ENCODE measurements around the gene RIBC2. TPM values are rescaled to one million over a fixed set of nuclear protein-coding genes. Genes with fewer than 3 reads are reported as not detected.

RIBC2 gene
- total and polyA plus RNA-seq, 10 of the 15 experiments (the other 5 are each of a cell fraction or from before 2014, with no cell fraction given) = 0.10 TPM; not detected in 9

- TF ChIP-seq ZNF592 (IDR thresholded peaks at IDR 0.05) (no peak), NFXL1 (IDR thresholded peaks at IDR 0.05; ENCODE audit: borderline replicate concordance) (no peak), NBN (IDR thresholded peaks at IDR 0.05) (no peak), NRF1 (conservative IDR thresholded peaks at IDR 0.05; ENCODE audit: low read depth, low read length) (no peak), BMI1 (IDR thresholded peaks at IDR 0.05; ENCODE audit: borderline replicate concordance) (no peak), ZNF274 (IDR thresholded peaks at IDR 0.05; ENCODE audit: insufficient read depth, insufficient read length) (no peak)
These were observed 32.1 kb upstream of the RIBC2 start (continued) for GRCh38 chr22:45381348-45381747.

GRCh38 chr22:45389546-45389945, 23.9 kb upstream of the RIBC2 start:
- H3K4me1 ChIP-seq (ENCODE audit: control insufficient read depth, insufficient read depth, low read length) = no peaks in the 10 kb centered on the region
- no peak overlapping the region for H3K9ac ChIP-seq (ENCODE audit: control insufficient read depth, insufficient read depth, low read length)
- FAIRE-seq (no peak), DNase-seq (ENCODE audit: low read depth, low spot score) (no peak), ATAC-seq (no peak)
- intact Hi-C loops (cut with micrococcal nuclease; ENCODE audit: unreplicated experiment) = no loop called here
- no peaks in the 10 kb centered on the region for H4K20me1 ChIP-seq (ENCODE audit: control insufficient read depth, insufficient read depth)
- SMC1A ChIA-PET (ENCODE audit: uncharacterized antibody, unreplicated experiment) = interaction anchor here (0.8 kb wide), 1 partner anchor 11 kb away, joined by 4 read pairs; no protein-coding TSS in a partner anchor
- no TSS peak for BruUV-seq (replicated peaks)
- CTCF ChIA-PET = no interaction called here
- no peak overlapping the region for H3K4me2 ChIP-seq (ENCODE audit: control insufficient read depth, insufficient read depth)
- H3K36me3 ChIP-seq (ENCODE audit: control insufficient read depth in 2 of 2, insufficient read depth in 2 of 2, low read length in 1 of 2) = no peaks in the 10 kb centered on the region
- H3K9me3 ChIP-seq (replicated peaks; ENCODE audit: control insufficient read depth, insufficient read depth, low read length) = no peaks in the 10 kb centered on the region
- POLR2A ChIA-PET = no interaction called here
- H2AFZ ChIP-seq (ENCODE audit: control insufficient read depth, low read depth, low read length) = no peak overlapping the region
- WGBS (ENCODE audit: insufficient coverage, insufficient replicate concordance, low lambda C conversion rate, missing lambda C conversion rate) = 10% methylated on average over 3 of the region's 3 CpGs
- H3K79me2 ChIP-seq (ENCODE audit: control insufficient read depth, insufficient read depth, low read length) = no peaks in the 10 kb centered on the region
- in situ Hi-C loops (cut with MboI) = no loop called here
- H3K4me3 ChIP-seq = no peak overlapping the region
- H3K27ac ChIP-seq (ENCODE audit: control insufficient read depth, insufficient read depth) = no peak overlapping the region
- RAD21 ChIA-PET (ENCODE audit: unreplicated experiment) = interaction anchor here (0.6 kb wide), 1 partner anchor 20 kb away, joined by 4 read pairs; no protein-coding TSS in a partner anchor
- no peaks in the 10 kb centered on the region for H3K27me3 ChIP-seq (replicated peaks in 1 of 2; ENCODE audit: control insufficient read depth in 2 of 2, insufficient read depth in 2 of 2, low read length in 1 of 2)
- no peak for TF ChIP-seq NFXL1 (IDR thresholded peaks at IDR 0.05; ENCODE audit: borderline replicate concordance)
- no peak for TF ChIP-seq ATF2 (IDR thresholded peaks at IDR 0.05; ENCODE audit: low read length)
- TF ChIP-seq, protein P1, sequence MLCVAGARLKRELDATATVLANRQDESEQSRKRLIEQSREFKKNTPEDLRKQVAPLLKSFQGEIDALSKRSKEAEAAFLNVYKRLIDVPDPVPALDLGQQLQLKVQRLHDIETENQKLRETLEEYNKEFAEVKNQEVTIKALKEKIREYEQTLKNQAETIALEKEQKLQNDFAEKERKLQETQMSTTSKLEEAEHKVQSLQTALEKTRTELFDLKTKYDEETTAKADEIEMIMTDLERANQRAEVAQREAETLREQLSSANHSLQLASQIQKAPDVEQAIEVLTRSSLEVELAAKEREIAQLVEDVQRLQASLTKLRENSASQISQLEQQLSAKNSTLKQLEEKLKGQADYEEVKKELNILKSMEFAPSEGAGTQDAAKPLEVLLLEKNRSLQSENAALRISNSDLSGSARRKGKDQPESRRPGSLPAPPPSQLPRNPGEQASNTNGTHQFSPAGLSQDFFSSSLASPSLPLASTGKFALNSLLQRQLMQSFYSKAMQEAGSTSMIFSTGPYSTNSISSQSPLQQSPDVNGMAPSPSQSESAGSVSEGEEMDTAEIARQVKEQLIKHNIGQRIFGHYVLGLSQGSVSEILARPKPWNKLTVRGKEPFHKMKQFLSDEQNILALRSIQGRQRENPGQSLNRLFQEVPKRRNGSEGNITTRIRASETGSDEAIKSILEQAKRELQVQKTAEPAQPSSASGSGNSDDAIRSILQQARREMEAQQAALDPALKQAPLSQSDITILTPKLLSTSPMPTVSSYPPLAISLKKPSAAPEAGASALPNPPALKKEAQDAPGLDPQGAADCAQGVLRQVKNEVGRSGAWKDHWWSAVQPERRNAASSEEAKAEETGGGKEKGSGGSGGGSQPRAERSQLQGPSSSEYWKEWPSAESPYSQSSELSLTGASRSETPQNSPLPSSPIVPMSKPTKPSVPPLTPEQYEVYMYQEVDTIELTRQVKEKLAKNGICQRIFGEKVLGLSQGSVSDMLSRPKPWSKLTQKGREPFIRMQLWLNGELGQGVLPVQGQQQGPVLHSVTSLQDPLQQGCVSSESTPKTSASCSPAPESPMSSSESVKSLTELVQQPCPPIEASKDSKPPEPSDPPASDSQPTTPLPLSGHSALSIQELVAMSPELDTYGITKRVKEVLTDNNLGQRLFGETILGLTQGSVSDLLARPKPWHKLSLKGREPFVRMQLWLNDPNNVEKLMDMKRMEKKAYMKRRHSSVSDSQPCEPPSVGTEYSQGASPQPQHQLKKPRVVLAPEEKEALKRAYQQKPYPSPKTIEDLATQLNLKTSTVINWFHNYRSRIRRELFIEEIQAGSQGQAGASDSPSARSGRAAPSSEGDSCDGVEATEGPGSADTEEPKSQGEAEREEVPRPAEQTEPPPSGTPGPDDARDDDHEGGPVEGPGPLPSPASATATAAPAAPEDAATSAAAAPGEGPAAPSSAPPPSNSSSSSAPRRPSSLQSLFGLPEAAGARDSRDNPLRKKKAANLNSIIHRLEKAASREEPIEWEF (IDR thresholded peaks at IDR 0.05; ENCODE audit: insufficient replicate concordance, low read depth, low read length) = no peak
